B cell (primary cell): Measurements from ENCODE around the gene CD200R1L.

Source experiments
- EZH2 ChIP-seq: IDR thresholded peaks from 2 replicates; pipeline ENCODE4 v1.6.1; 2012; ENCODE audit warnings: borderline replicate concordance, low read depth, mild to moderate bottlenecking, moderate library complexity, low read length; ENCODE audit not compliant: insufficient read depth, poor library complexity, severe bottlenecking
- TF ChIP-seq, protein P1 (sequence below): fragments of 200-600 bp; IDR thresholded peaks from one replicate; pipeline ENCODE4 v1.8.0; 2022; ENCODE audit warnings: antibody characterized with exemption, mild to moderate bottlenecking

DNA sequence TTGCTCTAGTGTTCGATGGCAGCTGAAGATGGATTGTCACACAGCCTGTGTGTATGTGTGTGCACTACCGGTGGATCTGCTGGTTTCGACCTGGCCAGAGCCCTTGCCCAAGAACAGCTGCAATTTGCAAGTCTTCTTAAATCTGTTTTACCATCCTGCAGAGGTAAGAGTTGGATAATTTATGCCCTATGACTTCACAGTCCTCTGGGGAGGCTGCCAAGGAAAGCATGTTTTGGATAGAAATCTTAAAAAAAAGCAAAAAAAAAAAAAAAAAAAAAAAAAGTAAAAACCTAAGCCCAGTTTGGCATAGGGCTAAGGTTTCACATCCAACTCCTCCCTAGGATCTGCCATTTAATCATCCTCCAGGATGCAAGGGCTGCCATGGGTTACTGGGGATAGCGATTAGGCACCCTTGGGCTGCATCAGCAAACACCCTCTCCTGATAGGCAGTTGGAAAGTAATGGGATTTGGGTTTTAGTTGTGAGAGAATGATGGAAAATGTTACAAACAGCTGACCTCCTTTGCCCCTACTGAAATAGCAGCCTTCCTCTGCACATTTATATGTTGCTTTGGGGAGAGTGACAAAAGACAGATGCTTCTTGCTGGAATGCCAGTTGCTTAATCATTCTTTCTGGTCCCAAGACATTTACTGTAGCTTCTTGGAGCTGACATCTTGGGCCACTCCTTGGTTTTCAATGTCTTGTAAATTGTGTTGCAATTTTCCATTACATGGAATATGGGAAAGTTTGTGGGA is 35.4 kb downstream of the CD200R1L start:
- TF ChIP-seq, protein P1, sequence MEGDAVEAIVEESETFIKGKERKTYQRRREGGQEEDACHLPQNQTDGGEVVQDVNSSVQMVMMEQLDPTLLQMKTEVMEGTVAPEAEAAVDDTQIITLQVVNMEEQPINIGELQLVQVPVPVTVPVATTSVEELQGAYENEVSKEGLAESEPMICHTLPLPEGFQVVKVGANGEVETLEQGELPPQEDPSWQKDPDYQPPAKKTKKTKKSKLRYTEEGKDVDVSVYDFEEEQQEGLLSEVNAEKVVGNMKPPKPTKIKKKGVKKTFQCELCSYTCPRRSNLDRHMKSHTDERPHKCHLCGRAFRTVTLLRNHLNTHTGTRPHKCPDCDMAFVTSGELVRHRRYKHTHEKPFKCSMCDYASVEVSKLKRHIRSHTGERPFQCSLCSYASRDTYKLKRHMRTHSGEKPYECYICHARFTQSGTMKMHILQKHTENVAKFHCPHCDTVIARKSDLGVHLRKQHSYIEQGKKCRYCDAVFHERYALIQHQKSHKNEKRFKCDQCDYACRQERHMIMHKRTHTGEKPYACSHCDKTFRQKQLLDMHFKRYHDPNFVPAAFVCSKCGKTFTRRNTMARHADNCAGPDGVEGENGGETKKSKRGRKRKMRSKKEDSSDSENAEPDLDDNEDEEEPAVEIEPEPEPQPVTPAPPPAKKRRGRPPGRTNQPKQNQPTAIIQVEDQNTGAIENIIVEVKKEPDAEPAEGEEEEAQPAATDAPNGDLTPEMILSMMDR = no peak
- no peak for TF ChIP-seq EZH2
